ENCODE data around the gene UBA52.

Gene UBA52

DNA sequence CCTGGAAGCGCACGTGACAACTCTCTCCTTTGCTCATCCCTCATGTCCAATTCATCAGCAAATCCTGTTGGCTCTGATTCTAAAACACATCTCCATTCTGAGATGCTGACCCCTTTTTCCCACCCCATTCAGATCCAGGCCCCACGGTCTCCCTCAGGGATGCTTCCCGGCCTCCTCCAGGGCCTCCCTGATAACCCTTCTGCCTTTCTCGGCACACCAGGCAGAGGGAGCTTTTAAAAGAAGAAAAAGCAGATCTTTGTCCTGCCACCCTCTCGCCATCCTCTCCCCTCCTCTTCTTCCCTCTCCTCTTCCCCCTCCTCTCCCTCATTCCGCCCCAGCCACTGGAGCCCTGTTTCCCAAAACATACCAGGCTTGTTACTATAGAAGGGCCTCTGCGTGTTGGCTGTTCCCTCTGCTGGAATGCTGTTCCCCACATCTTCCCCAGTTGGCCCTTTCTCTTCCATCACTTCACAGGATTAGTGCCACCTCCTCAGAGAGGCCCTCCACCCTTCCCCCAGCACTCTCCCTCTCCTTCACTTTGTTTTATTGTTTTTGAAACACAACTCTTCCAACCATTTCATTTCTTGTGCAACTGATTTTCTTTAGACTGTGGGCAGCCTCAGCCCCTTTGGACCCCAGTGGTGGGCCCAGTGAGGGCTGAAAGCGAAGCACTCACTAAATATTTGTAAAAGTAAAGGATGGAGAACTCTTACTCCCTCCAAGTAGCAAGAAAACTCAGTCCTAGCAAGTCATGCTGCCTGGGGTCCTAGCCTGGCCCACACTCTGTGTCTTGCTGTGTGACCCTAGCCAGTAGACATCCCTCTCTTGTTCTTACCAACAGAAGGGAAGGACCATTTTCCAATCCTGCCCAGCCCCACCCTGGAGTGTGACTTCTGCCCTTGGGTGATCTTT, 37.4 kb downstream of the UBA52 start:
- no peak for DNase-seq

DNA sequence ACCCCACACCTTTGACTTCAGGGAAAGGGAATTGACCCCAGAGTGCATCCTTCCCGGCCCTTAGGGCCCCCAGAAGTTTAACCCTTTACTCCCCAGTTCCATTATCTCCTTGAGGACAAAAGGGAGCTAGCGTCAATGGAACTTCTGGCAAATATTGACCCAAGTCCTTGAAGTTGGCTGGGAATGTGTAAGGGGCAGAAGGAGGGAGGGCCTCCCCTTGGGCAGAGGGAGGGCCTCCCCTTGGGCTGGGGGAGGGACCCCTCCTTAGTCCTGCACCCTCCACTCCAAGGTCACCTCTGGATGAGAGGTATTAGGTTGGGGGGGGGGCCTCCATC, 38.0 kb downstream of the UBA52 start:
- no peak for DNase-seq

DNA sequence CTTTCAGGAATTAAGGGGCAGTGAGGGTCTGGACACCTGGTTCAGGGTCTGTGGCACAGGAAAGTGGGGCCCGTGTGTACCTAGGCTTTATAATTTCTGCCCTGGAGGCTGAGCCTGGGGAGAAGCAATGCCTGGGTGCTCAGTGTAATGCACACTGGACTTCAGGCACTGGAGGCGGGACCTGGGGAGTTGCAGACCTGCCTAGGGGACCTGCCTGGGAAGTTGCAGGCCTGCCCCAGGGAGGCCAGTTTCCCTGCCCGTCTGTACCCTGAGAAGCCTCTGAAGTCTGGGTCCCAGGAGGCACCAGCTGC, 38.5 kb downstream of the UBA52 start:
- no peak for DNase-seq

GRCh38 chr19:18610556-18611326, 39.1 kb downstream of the UBA52 start:
- no peak for DNase-seq

GRCh38 chr19:18611327-18612050, 39.8 kb downstream of the UBA52 start:
- DNase-seq = no peak

GRCh38 chr19:18612051-18612771, 40.6 kb downstream of the UBA52 start:
- DNase-seq = no peak

GRCh38 chr19:18612772-18613588, 41.3 kb downstream of the UBA52 start, which contains the start of gene TMEM59L:
Gene TMEM59L, plus strand, starts transcription at chr19:18612870. Its CDS starts 89 bp downstream, at chr19:18612959.
- peak; percentile 46 for DNase-seq

- no peak for DNase-seq
Observed at GRCh38 chr19:18613589-18614234, 42.1 kb downstream of the UBA52 start.

GRCh38 chr19:18616023-18616422, 44.4 kb downstream of the UBA52 start:
- no peak for DNase-seq

- no peak for DNase-seq
Observed at GRCh38 chr19:18617562-18617961, 45.9 kb downstream of the UBA52 start.

DNA sequence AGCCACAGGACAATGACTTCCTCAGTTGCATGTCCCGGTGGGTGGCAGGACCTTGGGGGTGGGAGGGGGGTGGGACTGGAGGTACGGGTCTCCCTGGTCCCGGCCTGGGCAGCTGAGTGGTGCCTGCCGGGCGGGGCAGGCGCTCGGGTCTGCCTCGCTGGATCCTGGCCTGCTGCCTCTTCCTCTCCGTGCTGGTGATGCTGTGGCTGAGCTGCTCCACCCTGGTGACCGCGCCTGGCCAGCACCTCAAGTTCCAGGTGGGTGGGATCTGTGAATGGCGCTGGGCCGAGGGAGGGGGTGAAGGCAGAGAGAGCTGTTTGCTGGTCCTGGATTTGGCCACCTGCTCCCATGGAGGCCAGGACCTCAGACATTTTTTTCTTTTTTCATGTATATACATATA, 46.6 kb downstream of the UBA52 start:
- DNase-seq = no peak

GRCh38 chr19:18620311-18620710, 48.7 kb downstream of the UBA52 start:
- DNase-seq = no peak

GRCh38 chr19:18620902-18621301, 49.2 kb downstream of the UBA52 start:
- DNase-seq = no peak

- DNase-seq = no peak
Observed at GRCh38 chr19:18626906-18627305, 55.2 kb downstream of the UBA52 start.

All from CD4-positive, alpha-beta T cell treated with Interleukin-15 for 1 hour (primary cell).